NCI-H82 (cell line): Measurements from ENCODE around the gene OSBPL2.
A peak's percentile ranks its signal among the peaks of the same experiment; 100 is the strongest.

Experiments used
- DNase-seq: peaks from one replicate; lab custom pipeline; 2025; lab: John Stamatoyannopoulos, UW

Gene OSBPL2

GRCh38 chr20:62235777-62236157, 2.6 kb upstream of the OSBPL2 start:
- no peak for DNase-seq

GRCh38 chr20:62236200-62236599, 2.1 kb upstream of the OSBPL2 start:
- DNase-seq: no peak

GRCh38 chr20:62236766-62237513, 1.4 kb upstream of the OSBPL2 start:
- DNase-seq: no peak

GRCh38 chr20:62237514-62237800, 864 bp upstream of the OSBPL2 start:
- DNase-seq: no peak

GRCh38 chr20:62238569-62239277, 402 bp downstream of the OSBPL2 start:
- DNase-seq: peak; percentile 24

GRCh38 chr20:62239278-62239879, 1.1 kb downstream of the OSBPL2 start:
- no peak for DNase-seq

- DNase-seq: no peak
These were observed 1.8 kb downstream of the OSBPL2 start for GRCh38 chr20:62240020-62240685.

- no peak for DNase-seq
These were observed 3.2 kb downstream of the OSBPL2 start for GRCh38 chr20:62241506-62241905.

- DNase-seq: no peak
These were observed 3.9 kb downstream of the OSBPL2 start for GRCh38 chr20:62242176-62242575.

- no peak for DNase-seq
These were observed 4.8 kb downstream of the OSBPL2 start for GRCh38 chr20:62243106-62243505.

GRCh38 chr20:62243906-62244515, 5.7 kb downstream of the OSBPL2 start:
- DNase-seq: no peak

GRCh38 chr20:62244644-62245108, 6.4 kb downstream of the OSBPL2 start:
- DNase-seq: no peak

GRCh38 chr20:62245911-62246280, 7.6 kb downstream of the OSBPL2 start:
- no peak for DNase-seq

GRCh38 chr20:62246431-62246830, 8.1 kb downstream of the OSBPL2 start:
- no peak for DNase-seq

- DNase-seq: no peak
These were observed 8.7 kb downstream of the OSBPL2 start for GRCh38 chr20:62246872-62247652.

GRCh38 chr20:62248890-62249560, 10.7 kb downstream of the OSBPL2 start:
- no peak for DNase-seq

GRCh38 chr20:62252342-62252966, 14.1 kb downstream of the OSBPL2 start:
- no peak for DNase-seq

- DNase-seq: no peak
These were observed 15.1 kb downstream of the OSBPL2 start for GRCh38 chr20:62253398-62253797.

GRCh38 chr20:62254021-62254724, 15.9 kb downstream of the OSBPL2 start:
- DNase-seq: no peak

GRCh38 chr20:62255976-62256375, 17.7 kb downstream of the OSBPL2 start:
- DNase-seq: no peak
